CD8-positive, alpha-beta memory T cell (primary cell): ENCODE measurements around the gene ZSCAN26. TPM values are rescaled to one million over a fixed set of nuclear protein-coding genes. Genes with fewer than 3 reads are reported as not detected.

Experiments
- CTCF ChIA-PET: fragments of 350-600 bp; sonication (Branson Sonifier 250); formaldehyde crosslinking; loops from one replicate; lab custom pipeline; 2021; ENCODE audit warnings: antibody characterized with exemption; lab: Charles Lee
- POLR2A ChIA-PET: fragments of 350-600 bp; sonication (Branson Sonifier 250); formaldehyde crosslinking; loops from one replicate; lab custom pipeline; 2021; ENCODE audit warnings: antibody characterized with exemption; lab: Charles Lee
- DNase-seq, 5 donors: peaks; one replicate each; pipeline versions ENCODE4 v3.0.0 to v3.0.0-alpha.2; 2020 to 2022; ENCODE audit warnings: mixed read lengths in 1 of 5
- H3K27ac ChIP-seq: one replicate; pipeline ENCODE4 v1.7.0; 2013; ENCODE audit warnings: low read depth, mild to moderate bottlenecking, low read length, moderate library complexity
- H3K27me3 ChIP-seq: 2 replicates; pipeline ENCODE4 v1.7.0; 2013; ENCODE audit warnings: low read length, mild to moderate bottlenecking; ENCODE audit not compliant: insufficient read depth, poor library complexity, severe bottlenecking
- H3K36me3 ChIP-seq: 2 replicates; pipeline ENCODE4 v1.7.0; 2013; ENCODE audit warnings: mild to moderate bottlenecking, low read length, moderate library complexity; ENCODE audit not compliant: insufficient read depth
- H3K4me1 ChIP-seq: 2 replicates; pipeline ENCODE4 v1.7.0; 2013; ENCODE audit warnings: mild to moderate bottlenecking, low read length, moderate library complexity; ENCODE audit not compliant: insufficient read depth
- H3K4me3 ChIP-seq: 2 replicates; pipeline ENCODE4 v1.7.0; 2013; ENCODE audit warnings: mild to moderate bottlenecking, low read length
- H3K9me3 ChIP-seq: 2 replicates; pipeline ENCODE4 v1.7.0; 2013; ENCODE audit warnings: mild to moderate bottlenecking, low read length
- H3K27ac Mint-ChIP-seq, 8 donors: one replicate each; pipeline ENCODE4 v1.8.0; 2020 to 2021; ENCODE audit warnings: mixed read lengths in 8 of 8, mild to moderate bottlenecking in 6 of 8, inconsistent platforms in 3 of 8, moderate library complexity in 3 of 8
- H3K27me3 Mint-ChIP-seq, 2 donors: one replicate each; pipeline ENCODE4 v1.8.0; 2020 to 2021; ENCODE audit warnings: mixed read lengths in 2 of 2, mild to moderate bottlenecking in 1 of 2, moderate library complexity in 1 of 2
- H3K36me3 Mint-ChIP-seq, 3 donors: one replicate each; pipeline ENCODE4 v1.8.0; 2020 to 2021; ENCODE audit warnings: mixed read lengths in 3 of 3, inconsistent platforms in 1 of 3, mild to moderate bottlenecking in 1 of 3
- H3K4me1 Mint-ChIP-seq, 3 donors: one replicate each; pipeline ENCODE4 v1.8.0; 2020 to 2021; ENCODE audit warnings: mixed read lengths in 3 of 3, inconsistent platforms in 1 of 3, mild to moderate bottlenecking in 1 of 3
- H3K4me3 Mint-ChIP-seq, 7 donors: one replicate each; pipeline ENCODE4 v1.8.0; 2020 to 2021; ENCODE audit warnings: mixed read lengths in 7 of 7, mild to moderate bottlenecking in 6 of 7, moderate library complexity in 4 of 7, inconsistent platforms in 2 of 7
- H3K9me3 Mint-ChIP-seq, 5 donors: one replicate each; pipeline ENCODE4 v1.8.0; 2020 to 2022; ENCODE audit warnings: mixed read lengths in 5 of 5, mild to moderate bottlenecking in 3 of 5, moderate library complexity in 2 of 5, inconsistent platforms in 1 of 5
- polyA plus RNA-seq: library from polyadenylated mRNA; unstranded; fragments of 300-500 nt; fragmentation: Illumina TruSeq; gene quantifications from one replicate; pipeline ENCODE4 v1.2.3, GENCODE V29; 2021
- total RNA-seq, 2 experiments: library from RNA; stranded (reverse); gene quantifications; one replicate each; pipeline ENCODE4 v1.2.3, GENCODE V29; 2021

The ZSCAN26 gene
- total and polyA plus RNA-seq, 3 experiments from 2014 or later = 5.6 to 15.8 (median 6.4) TPM

GRCh38 chr6:28250747-28251146 is 16.2 kb upstream of the ZSCAN26 start:
- ChIA-PET POLR2A (no interaction called here), CTCF (interaction anchor here (1.0 kb wide), 1 partner anchor 105 kb away, joined by 5 read pairs; no protein-coding TSS in a partner anchor)
- Histone ChIP-seq H3K36me3 (peaks cover 23% of the 10 kb centered on the region), H3K4me1 (peaks cover 25% of the 10 kb centered on the region), H3K9me3 (no peaks in the 10 kb centered on the region), H3K27me3 (no peaks in the 10 kb centered on the region), H3K27ac (no peak overlapping the region), H3K4me3 (no peak overlapping the region)
- peaks cover 31 to 53% (median 48%) of the 10 kb centered on the region in 3 donors for H3K4me1 Mint-ChIP-seq
- peak overlapping the region; percentile 65 to 100 (median 74) for H3K4me3 Mint-ChIP-seq
- no peak for DNase-seq
- H3K27ac Mint-ChIP-seq = peak overlapping the region in 5 of 8 donors; percentile 14 to 83 (median 63)
- H3K36me3 Mint-ChIP-seq = peaks cover 8 to 42% (median 14%) of the 10 kb centered on the region in 3 donors
- no peaks in the 10 kb centered on the region for H3K9me3 Mint-ChIP-seq
- peaks cover 0 to under 1% of the 10 kb centered on the region in 2 donors for H3K27me3 Mint-ChIP-seq

- H3K27ac Mint-ChIP-seq = peak overlapping the region; percentile 72 to 98 (median 94)
- H3K9me3 Mint-ChIP-seq = peaks cover 0 to 2% (median 0%) of the 10 kb centered on the region in 5 donors
- DNase-seq = peak in 3 of 5 donors; percentile 10 to 52 (median 25)
- peaks cover 4 to 33% (median 10%) of the 10 kb centered on the region in 3 donors for H3K36me3 Mint-ChIP-seq
- H3K4me1 ChIP-seq = peaks cover 25% of the 10 kb centered on the region
- H3K4me3 Mint-ChIP-seq = peak overlapping the region; percentile 96 to 100 (median 98)
- H3K27me3 ChIP-seq = no peaks in the 10 kb centered on the region
- CTCF ChIA-PET = interaction anchor here (1.0 to 2.3 kb wide), 6 partner anchors 15 to 148 kb away, joined by 3 to 11 read pairs (median 4); partner anchors contain the start of genes ZKSCAN3, ZSCAN12 and ZSCAN26
- H3K4me3 ChIP-seq = peak overlapping the region; percentile 100
- POLR2A ChIA-PET = interaction anchor here (1.0 to 1.5 kb wide), 5 partner anchors 15 to 126 kb away, joined by 3 to 18 read pairs (median 6); partner anchors contain the start of genes ZKSCAN8, ZSCAN26 and ZSCAN31
- peaks cover 14% of the 10 kb centered on the region for H3K36me3 ChIP-seq
- peaks cover 31 to 53% (median 48%) of the 10 kb centered on the region in 3 donors for H3K4me1 Mint-ChIP-seq
- H3K9me3 ChIP-seq = no peaks in the 10 kb centered on the region
- peak overlapping the region; percentile 65 for H3K27ac ChIP-seq
- H3K27me3 Mint-ChIP-seq = peaks cover 0 to 4% of the 10 kb centered on the region in 2 donors
Measured at GRCh38 chr6:28251661-28252008, 15.3 kb upstream of the ZSCAN26 start.

- H3K27ac ChIP-seq = peak within 1 kb of the TSS; percentile 65
- peak within 1 kb of the TSS; percentile 96 to 100 (median 98) for H3K4me3 Mint-ChIP-seq
Measured at GRCh38 chr6:28252009-28252975, 14.7 kb upstream of the ZSCAN26 start, which contains the start of gene ZKSCAN4. TSS of gene ZKSCAN4 (minus strand) at chr6:28252269. CDS start at chr6:28251980, 289 bp downstream.

GRCh38 chr6:28254121-28254519 is 12.8 kb upstream of the ZSCAN26 start:
- Histone ChIP-seq H3K27me3 (no peaks in the 10 kb centered on the region), H3K36me3 (no peaks in the 10 kb centered on the region), H3K4me1 (peaks cover 30% of the 10 kb centered on the region), H3K4me3 (no peak overlapping the region), H3K9me3 (no peaks in the 10 kb centered on the region), H3K27ac (no peak overlapping the region)
- DNase-seq = no peak
- POLR2A ChIA-PET = interaction anchor here (0.6 to 0.7 kb wide), 2 partner anchors 12 to 13 kb away, joined by 3 read pairs; partner anchors contain the start of gene ZSCAN26
- CTCF ChIA-PET = interaction anchor here (1.1 to 2.3 kb wide), 2 partner anchors 13 to 103 kb away, joined by 3 to 11 read pairs; partner anchors contain the start of gene ZSCAN26
- Mint-ChIP-seq H3K36me3 (peaks cover 4 to 10% (median 8%) of the 10 kb centered on the region in 3 donors), H3K4me1 (peaks cover 30 to 44% (median 31%) of the 10 kb centered on the region in 3 donors), H3K27ac (no peak overlapping the region), H3K4me3 (peak overlapping the region in 1 of 7 donors; percentile 34), H3K27me3 (peaks cover 4 to 15% of the 10 kb centered on the region in 2 donors), H3K9me3 (peaks cover 0 to 3% (median 0%) of the 10 kb centered on the region in 5 donors)

More at GRCh38 chr6:28252009-28252975, 14.7 kb upstream of the ZSCAN26 start, which contains the start of gene ZKSCAN4:
- peaks cover 25% of the 10 kb centered on the region for H3K4me1 ChIP-seq
- no peaks in the 10 kb centered on the region for H3K27me3 ChIP-seq
- Mint-ChIP-seq H3K36me3 (peaks cover 4 to 26% (median 7%) of the 10 kb centered on the region in 3 donors), H3K27ac (peak within 1 kb of the TSS; percentile 72 to 98 (median 94)), H3K9me3 (peaks cover 0 to 2% (median 0%) of the 10 kb centered on the region in 5 donors), H3K27me3 (peaks cover 2 to 4% of the 10 kb centered on the region in 2 donors), H3K4me1 (peaks cover 31 to 53% (median 45%) of the 10 kb centered on the region in 3 donors)
- DNase-seq = peak; percentile 59 to 81 (median 78)
- CTCF ChIA-PET = interaction anchor here (0.8 to 2.3 kb wide), 8 partner anchors 11 to 148 kb away, joined by 3 to 11 read pairs (median 4); partner anchors contain the start of genes ZKSCAN3, ZSCAN12 and ZSCAN26
- peaks cover 7% of the 10 kb centered on the region for H3K36me3 ChIP-seq
- peak within 1 kb of the TSS; percentile 100 for H3K4me3 ChIP-seq
- no peaks in the 10 kb centered on the region for H3K9me3 ChIP-seq
- POLR2A ChIA-PET = interaction anchor here (0.6 to 1.5 kb wide), 7 partner anchors 14 to 148 kb away, joined by 3 to 18 read pairs (median 6); partner anchors contain the start of genes ZKSCAN8, ZSCAN26 and ZSCAN31

GRCh38 chr6:28257042-28257441 is 9.9 kb upstream of the ZSCAN26 start:
- no peaks in the 10 kb centered on the region for H3K9me3 ChIP-seq
- ChIA-PET POLR2A (interaction anchor here (1.5 kb wide), 1 partner anchor 10 kb away, joined by 3 read pairs; the partner anchor contains the start of gene ZSCAN26), CTCF (no interaction called here)
- no peak for DNase-seq
- Mint-ChIP-seq H3K36me3 (peaks cover under 1 to 8% (median 4%) of the 10 kb centered on the region in 3 donors), H3K27me3 (peaks cover 4 to 23% of the 10 kb centered on the region in 2 donors), H3K27ac (no peak overlapping the region), H3K9me3 (peaks cover 0 to 3% (median 2%) of the 10 kb centered on the region in 5 donors), H3K4me3 (no peak overlapping the region), H3K4me1 (peaks cover 10 to 15% (median 14%) of the 10 kb centered on the region in 3 donors)
- H3K27me3 ChIP-seq = no peaks in the 10 kb centered on the region
- H3K4me1 ChIP-seq = peaks cover 14% of the 10 kb centered on the region
- H3K4me3 ChIP-seq = no peak overlapping the region
- H3K36me3 ChIP-seq = no peaks in the 10 kb centered on the region
- no peak overlapping the region for H3K27ac ChIP-seq

GRCh38 chr6:28258877-28259777 is 7.8 kb upstream of the ZSCAN26 start, which contains the start of gene NKAPL:
TSS of gene NKAPL (plus strand) at chr6:28259297. CDS start at chr6:28259372, 75 bp downstream.
- ChIA-PET CTCF (no interaction called here), POLR2A (interaction anchor here (1.5 kb wide), 1 partner anchor 8 kb away, joined by 3 read pairs; the partner anchor contains the start of gene ZSCAN26)
- Histone ChIP-seq H3K4me3 (peak within 1 kb of the TSS; percentile 23), H3K9me3 (no peaks in the 10 kb centered on the region), H3K4me1 (peaks cover 6% of the 10 kb centered on the region), H3K27me3 (no peaks in the 10 kb centered on the region), H3K27ac (no peak within 1 kb of the TSS), H3K36me3 (no peaks in the 10 kb centered on the region)
- Mint-ChIP-seq H3K27ac (peak within 1 kb of the TSS in 2 of 8 donors; percentile 26 to 37), H3K9me3 (peaks cover 0 to 3% (median 2%) of the 10 kb centered on the region in 5 donors), H3K4me3 (peak within 1 kb of the TSS in 6 of 7 donors; percentile 21 to 65 (median 40)), H3K36me3 (peaks cover 0 to 8% (median 4%) of the 10 kb centered on the region in 3 donors), H3K4me1 (peaks cover 0 to 5% (median 3%) of the 10 kb centered on the region in 3 donors), H3K27me3 (peaks cover 4 to 23% of the 10 kb centered on the region in 2 donors)
- DNase-seq = peak in 4 of 5 donors; percentile 9 to 60 (median 32)
